CD4-positive, alpha-beta T cell treated with Interleukin-6 at 100 ng/mL for 8 hours (primary cell): ENCODE measurements around the gene TP53AIP1.

Source experiments
- DNase-seq: peaks from one replicate; pipeline ENCODE4 v3.0.0-alpha.2; 2020; ENCODE audit warnings: mixed read lengths, low spot score

The TP53AIP1 gene

GRCh38 chr11:128943428-128943976, 831 bp upstream of the TP53AIP1 start:
- no peak for DNase-seq

- no peak for DNase-seq
Measured at GRCh38 chr11:128942272-128942612, 429 bp downstream of the TP53AIP1 start.

GRCh38 chr11:128941573-128942271, 949 bp downstream of the TP53AIP1 start:
- DNase-seq: no peak

GRCh38 chr11:128941110-128941509, 1.6 kb downstream of the TP53AIP1 start:
- no peak for DNase-seq

GRCh38 chr11:128940603-128941002, 2.1 kb downstream of the TP53AIP1 start:
- no peak for DNase-seq

GRCh38 chr11:128940156-128940555, 2.5 kb downstream of the TP53AIP1 start:
- no peak for DNase-seq

GRCh38 chr11:128939591-128939990, 3.1 kb downstream of the TP53AIP1 start:
- DNase-seq: no peak

GRCh38 chr11:128938156-128938885, 4.3 kb downstream of the TP53AIP1 start:
- no peak for DNase-seq

- no peak for DNase-seq
Measured at GRCh38 chr11:128937480-128937879, 5.2 kb downstream of the TP53AIP1 start.

- DNase-seq: no peak
Measured at GRCh38 chr11:128936606-128937251, 5.9 kb downstream of the TP53AIP1 start.

GRCh38 chr11:128934926-128935325, 7.7 kb downstream of the TP53AIP1 start:
- DNase-seq: no peak

GRCh38 chr11:128934351-128934750, 8.3 kb downstream of the TP53AIP1 start:
- DNase-seq: no peak

GRCh38 chr11:128933481-128934178, 9.0 kb downstream of the TP53AIP1 start:
- DNase-seq: no peak

GRCh38 chr11:128931668-128932067, 11.0 kb downstream of the TP53AIP1 start:
- DNase-seq: no peak

- no peak for DNase-seq
Measured at GRCh38 chr11:128931066-128931465, 11.6 kb downstream of the TP53AIP1 start.

- no peak for DNase-seq
Measured at GRCh38 chr11:128929991-128930390, 12.7 kb downstream of the TP53AIP1 start.

GRCh38 chr11:128929468-128929867, 13.2 kb downstream of the TP53AIP1 start:
- DNase-seq: no peak

- no peak for DNase-seq
Measured at GRCh38 chr11:128928400-128928799, 14.3 kb downstream of the TP53AIP1 start.

GRCh38 chr11:128927683-128928336, 14.9 kb downstream of the TP53AIP1 start:
- no peak for DNase-seq

GRCh38 chr11:128927108-128927461, 15.6 kb downstream of the TP53AIP1 start:
- no peak for DNase-seq

- no peak for DNase-seq
Measured at GRCh38 chr11:128926437-128927107, 16.1 kb downstream of the TP53AIP1 start.
